GM19328 (cell line): ENCODE data around the gene SPRN.

Experiments used
- ATAC-seq: cut with Tn5 transposase; IDR thresholded peaks from one replicate; pipeline ENCODE4 v1.9.1; 2021; ENCODE audit warnings: mild to moderate bottlenecking, moderate library complexity; ENCODE audit not compliant: unreplicated experiment

Gene SPRN

GRCh38 chr10:133457100-133457841, 32.8 kb upstream of the SPRN start:
- ATAC-seq = no peak

GRCh38 chr10:133456041-133456951, 31.9 kb upstream of the SPRN start:
- ATAC-seq = no peak

- no peak for ATAC-seq
Measured at GRCh38 chr10:133455611-133456031, 31.2 kb upstream of the SPRN start.

GRCh38 chr10:133455196-133455595, 30.8 kb upstream of the SPRN start:
- ATAC-seq = no peak

- ATAC-seq = no peak
Measured at GRCh38 chr10:133454204-133454893, 29.9 kb upstream of the SPRN start.

GRCh38 chr10:133453516-133454203, 29.2 kb upstream of the SPRN start, which contains the start of gene SCART1:
SCART1 (plus strand) TSS chr10:133453945; CDS start chr10:133453998, 53 bp downstream.
- ATAC-seq = no peak

GRCh38 chr10:133452453-133452852, 28.0 kb upstream of the SPRN start:
- ATAC-seq = no peak

- ATAC-seq = no peak
Measured at GRCh38 chr10:133451346-133451745, 26.9 kb upstream of the SPRN start.

- ATAC-seq = no peak
Measured at GRCh38 chr10:133448120-133448519, 23.7 kb upstream of the SPRN start.

GRCh38 chr10:133446979-133447378, 22.6 kb upstream of the SPRN start:
- no peak for ATAC-seq

- ATAC-seq = no peak
Measured at GRCh38 chr10:133445751-133446708, 21.6 kb upstream of the SPRN start.

- no peak for ATAC-seq
Measured at GRCh38 chr10:133445268-133445732, 20.9 kb upstream of the SPRN start.

GRCh38 chr10:133444342-133445267, 20.2 kb upstream of the SPRN start:
- ATAC-seq = no peak

- no peak for ATAC-seq
Measured at GRCh38 chr10:133442967-133443924, 18.8 kb upstream of the SPRN start.

- no peak for ATAC-seq
Measured at GRCh38 chr10:133442191-133442966, 18.0 kb upstream of the SPRN start.

- ATAC-seq = no peak
Measured at GRCh38 chr10:133441780-133442179, 17.4 kb upstream of the SPRN start.
